Stimulated activated CD8-positive, alpha-beta memory T cell treated with anti-CD3 and anti-CD28 coated beads, Interleukin-2, amount 100 ng/mL, for 1 hour (primary cell): Measurements from ENCODE around the gene UGGT1.
"Not testable (repeated sequence)": the region's sequence is repeated elsewhere in the genome, so short reads cannot be mapped to it uniquely, and the experiment has no call there.

Experiments used
- DNase-seq, 2 donors: peaks; one replicate each; pipeline ENCODE4 v3.0.0-alpha.2; 2020; ENCODE audit warnings: low read depth in 2 of 2

UGGT1 gene

GRCh38 chr2:128170776-128171175 is 79.8 kb downstream of the UGGT1 start:
- DNase-seq: no peak

DNA sequence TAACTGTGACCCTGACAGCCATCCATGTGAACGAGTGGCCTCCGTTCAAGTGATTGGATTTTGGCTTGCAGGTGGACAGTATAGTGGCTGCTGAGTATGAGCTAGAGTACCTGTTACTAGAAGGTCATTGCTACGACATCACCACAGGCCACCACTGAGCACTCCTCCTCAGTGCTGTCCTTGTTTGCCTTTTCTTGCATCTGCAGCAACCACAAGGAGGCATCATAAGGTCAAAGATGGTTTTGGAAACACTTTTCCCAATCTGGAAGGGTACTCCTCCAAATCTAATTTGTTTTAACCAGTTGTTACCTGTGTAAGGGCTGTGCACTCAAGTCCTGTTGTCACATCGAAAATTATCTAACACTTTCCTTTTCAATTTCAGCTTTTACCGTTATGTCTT is 81.2 kb downstream of the UGGT1 start:
- DNase-seq: no peak

DNA sequence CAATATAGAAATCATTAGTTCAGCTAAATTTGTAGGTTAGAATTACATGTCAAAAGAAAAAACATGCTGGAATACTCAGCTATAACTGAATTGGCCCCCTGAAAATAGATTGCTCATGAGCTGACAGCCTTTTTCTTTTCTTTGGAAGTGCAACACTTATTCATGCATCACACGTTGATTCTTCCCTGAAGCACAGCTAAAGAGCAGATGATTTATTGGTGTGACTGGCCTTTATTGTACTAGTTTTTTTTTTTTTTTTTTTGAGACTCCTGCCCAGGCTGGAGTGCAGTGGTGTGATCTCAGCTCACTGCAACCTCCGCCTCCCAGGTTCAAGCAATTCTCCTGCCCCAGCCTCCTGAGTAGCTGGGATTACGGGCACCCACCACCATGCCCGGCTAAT is 83.1 kb downstream of the UGGT1 start:
- not testable (repeated sequence) for DNase-seq

GRCh38 chr2:128177315-128177714 is 86.3 kb downstream of the UGGT1 start:
- no peak for DNase-seq

DNA sequence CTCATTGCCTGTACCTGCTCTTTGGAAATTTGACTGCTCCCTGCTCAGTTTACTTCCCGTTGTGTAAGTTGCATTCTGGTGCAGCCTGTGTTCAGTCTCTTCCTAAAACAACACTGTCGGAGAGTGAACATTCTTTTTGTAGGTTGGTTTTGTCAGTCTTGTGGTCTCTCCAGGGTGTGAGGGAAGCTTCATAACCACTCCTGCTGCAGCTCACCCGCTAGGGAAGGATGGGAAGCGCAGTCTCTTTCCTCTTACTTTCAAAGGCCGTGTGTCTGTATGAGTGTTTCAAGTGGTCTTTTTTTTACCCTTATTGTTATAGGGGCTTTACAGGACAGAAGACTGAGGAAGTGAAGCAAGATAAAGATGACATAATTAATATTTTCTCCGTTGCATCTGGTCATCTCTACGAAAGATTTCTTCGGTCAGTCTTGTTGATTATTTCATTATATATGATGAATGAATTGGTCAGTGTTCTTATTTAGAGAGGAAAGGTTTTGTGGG is 87.2 kb downstream of the UGGT1 start:
- no peak for DNase-seq

DNA sequence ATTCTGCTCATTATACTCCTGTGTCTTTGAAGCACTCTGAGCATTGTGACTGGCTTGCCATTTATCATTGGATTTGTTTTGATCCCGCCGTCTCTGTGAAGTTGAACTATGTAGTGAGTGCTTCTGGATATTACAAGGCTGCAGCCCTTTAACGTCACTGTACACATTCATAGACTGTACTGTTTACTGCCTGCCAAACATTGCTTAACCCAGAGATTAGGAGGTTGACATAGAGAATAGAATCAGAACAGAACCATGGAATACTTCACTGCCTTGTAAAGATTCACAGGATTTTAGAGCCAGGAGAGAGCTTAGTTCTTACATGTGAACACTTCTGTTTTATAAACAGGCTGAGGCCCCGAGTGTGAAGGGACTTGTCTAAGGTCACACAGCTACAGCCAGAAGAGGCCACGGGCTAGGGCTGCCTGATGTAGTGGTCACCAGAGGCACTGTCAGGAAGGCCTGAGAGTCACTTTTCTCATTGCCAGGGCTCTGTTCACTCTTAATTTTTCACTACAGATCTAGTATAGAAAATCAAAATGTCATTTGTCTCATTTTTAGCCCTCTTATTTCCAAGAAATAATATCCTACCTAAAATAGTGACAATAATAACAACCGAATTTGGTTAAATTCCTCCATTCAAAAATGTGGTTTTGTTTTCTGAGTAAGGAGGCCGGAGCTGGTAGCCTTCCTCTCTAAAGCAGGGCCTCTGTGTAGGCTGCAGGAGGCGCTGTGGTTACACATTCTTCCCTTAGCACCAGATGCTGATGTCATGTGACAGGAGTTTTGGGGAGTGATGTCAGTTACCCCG is 87.9 kb downstream of the UGGT1 start:
- no peak for DNase-seq

- DNase-seq: no peak
Measured at GRCh38 chr2:128179461-128179755, 88.4 kb downstream of the UGGT1 start.

- no peak for DNase-seq
Measured at GRCh38 chr2:128180031-128180430, 89.0 kb downstream of the UGGT1 start.

GRCh38 chr2:128185576-128185975 is 94.6 kb downstream of the UGGT1 start:
- DNase-seq: no peak

GRCh38 chr2:128187032-128187654 is 96.1 kb downstream of the UGGT1 start:
- no peak for DNase-seq

DNA sequence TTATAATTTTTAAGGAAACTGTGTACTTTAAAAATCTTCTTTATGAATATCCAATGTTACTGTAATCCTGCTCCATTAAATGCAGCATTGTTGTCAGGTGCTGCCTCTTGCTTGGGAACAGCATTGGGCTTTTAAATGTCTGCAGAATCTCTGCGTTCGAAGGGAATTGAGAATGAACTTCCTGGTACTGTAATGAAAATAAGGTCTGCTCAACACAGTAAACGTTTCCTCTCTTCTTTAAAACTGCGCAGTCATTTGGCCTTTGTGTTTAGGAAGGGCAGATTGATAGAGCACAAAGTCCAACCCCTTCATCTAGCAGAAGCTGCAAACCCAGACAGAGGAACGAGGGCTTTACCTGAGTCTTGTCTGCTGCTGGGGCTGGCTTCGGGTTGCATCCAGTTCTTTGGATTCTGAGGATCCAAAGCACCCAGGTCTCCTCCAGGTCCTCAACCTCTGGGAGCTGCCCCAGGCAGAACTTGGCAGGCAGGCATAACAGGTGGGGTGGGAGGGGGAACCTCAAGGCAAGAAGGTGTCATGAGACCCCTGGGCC is 104.5 kb downstream of the UGGT1 start:
- DNase-seq: no peak

- DNase-seq: no peak
Measured at GRCh38 chr2:128196026-128196425, 105.0 kb downstream of the UGGT1 start.

- no peak for DNase-seq
Measured at GRCh38 chr2:128196471-128196931, 105.5 kb downstream of the UGGT1 start.

DNA sequence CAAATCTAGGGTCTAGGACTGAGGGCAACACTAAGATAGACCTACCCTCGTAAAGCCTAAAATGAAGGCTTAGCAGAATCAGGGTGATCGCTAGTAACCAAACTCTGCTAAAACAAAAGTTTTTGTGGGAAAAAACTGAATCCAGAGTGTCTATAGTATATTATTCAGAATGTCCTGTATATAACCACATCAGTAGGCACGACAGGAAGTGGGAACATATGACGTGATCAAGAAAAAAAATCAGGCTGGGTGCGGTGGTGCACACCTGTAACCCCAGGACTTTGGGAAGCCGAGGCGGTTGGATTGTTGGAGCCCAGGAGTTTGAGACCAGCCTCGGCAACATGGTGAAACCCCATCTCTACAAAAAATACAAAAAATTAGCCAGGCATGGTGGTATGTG is 106.1 kb downstream of the UGGT1 start:
- no peak for DNase-seq

- no peak for DNase-seq
Measured at GRCh38 chr2:128198656-128199055, 107.7 kb downstream of the UGGT1 start.

DNA sequence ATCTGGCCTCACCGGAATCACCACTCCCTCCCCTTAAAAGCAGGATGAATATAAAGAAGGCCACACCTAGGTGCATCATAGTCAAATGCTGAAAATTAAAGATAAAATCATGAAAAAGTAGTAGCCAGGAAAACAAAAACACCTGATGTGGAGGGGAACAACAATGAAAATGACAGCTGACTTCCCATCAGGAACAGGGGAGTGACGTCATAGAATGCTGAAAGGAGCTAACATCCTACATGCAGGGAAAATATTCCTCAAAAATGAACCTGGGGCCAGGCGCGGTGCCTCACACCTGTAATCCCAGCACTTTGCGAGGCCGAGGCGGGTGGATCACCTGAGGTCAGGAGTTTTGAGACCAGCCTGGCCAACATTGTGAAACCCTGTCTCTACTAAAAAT is 108.1 kb downstream of the UGGT1 start:
- DNase-seq: no peak

DNA sequence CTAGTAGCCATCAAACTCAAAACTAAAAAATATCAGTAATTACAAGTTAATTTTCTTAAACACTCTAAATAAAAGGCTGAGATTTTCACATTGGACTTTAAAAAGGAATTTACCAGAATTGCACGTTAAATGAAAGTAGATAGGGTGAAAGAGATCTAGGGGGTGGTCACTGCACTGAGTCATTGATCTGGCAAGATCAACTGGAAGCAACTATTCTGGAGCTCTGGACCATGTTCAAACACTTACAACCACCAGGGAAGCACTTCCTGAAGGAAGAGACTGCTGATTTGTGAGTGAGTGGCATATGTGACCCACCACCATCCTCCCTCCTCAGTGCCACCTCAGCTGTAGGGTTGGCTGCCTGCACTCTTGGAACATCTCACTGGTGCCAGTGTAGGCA is 111.8 kb downstream of the UGGT1 start:
- no peak for DNase-seq

DNA sequence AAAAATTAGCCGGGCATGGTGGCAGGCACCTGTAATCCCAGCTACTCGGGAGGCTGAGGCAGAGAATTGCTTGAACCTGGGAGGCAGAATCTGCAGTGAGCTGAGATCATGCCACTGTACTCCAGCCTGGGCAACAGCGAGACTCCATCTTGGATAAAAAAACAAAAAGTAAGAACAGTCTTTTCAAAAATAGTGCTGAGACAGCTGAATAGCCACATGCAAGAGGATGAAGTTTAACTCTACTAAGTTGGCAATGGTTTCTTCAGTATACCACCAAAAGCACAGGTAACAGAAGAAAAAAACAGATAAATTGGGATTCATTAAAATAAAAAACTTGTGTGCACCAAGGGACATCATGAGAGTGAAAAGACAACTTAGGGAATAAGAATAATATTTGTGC is 115.2 kb downstream of the UGGT1 start:
- no peak for DNase-seq

DNA sequence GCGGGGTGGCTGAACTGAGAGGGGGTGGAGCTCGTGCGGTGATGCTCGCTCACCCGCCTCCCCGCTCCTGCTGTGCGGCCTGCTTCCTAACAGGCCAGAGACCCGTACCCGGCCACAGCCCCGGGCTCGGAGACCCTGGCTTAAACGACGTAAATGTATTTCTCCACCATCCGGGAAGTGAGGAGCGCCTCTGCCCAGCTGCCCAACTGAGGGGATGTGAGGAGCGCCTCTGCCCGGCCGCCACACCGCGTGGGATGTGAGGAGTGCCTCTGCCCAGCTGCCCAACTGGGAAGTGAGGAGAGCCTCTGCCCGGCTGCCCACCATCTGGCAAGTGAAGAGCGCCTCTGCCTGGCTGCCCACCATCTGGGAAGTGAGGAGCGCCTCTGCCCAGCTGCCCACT is 117.0 kb downstream of the UGGT1 start:
- no peak for DNase-seq

- DNase-seq: not testable (repeated sequence)
Measured at GRCh38 chr2:128208631-128209324, 117.8 kb downstream of the UGGT1 start.

- DNase-seq: no peak
Measured at GRCh38 chr2:128214251-128214650, 123.3 kb downstream of the UGGT1 start.

GRCh38 chr2:128214866-128215460 is 124.0 kb downstream of the UGGT1 start:
- no peak for DNase-seq
